HG02642 (cell line): ENCODE measurements around the gene SETD2.
A peak's percentile ranks its signal among the peaks of the same experiment; 100 is the strongest.

Source experiments
- ATAC-seq: cut with Tn5 transposase; IDR thresholded peaks from one replicate; pipeline ENCODE4 v1.9.1; 2021; ENCODE audit warnings: mild to moderate bottlenecking; ENCODE audit not compliant: unreplicated experiment, poor library complexity

The SETD2 gene

DNA sequence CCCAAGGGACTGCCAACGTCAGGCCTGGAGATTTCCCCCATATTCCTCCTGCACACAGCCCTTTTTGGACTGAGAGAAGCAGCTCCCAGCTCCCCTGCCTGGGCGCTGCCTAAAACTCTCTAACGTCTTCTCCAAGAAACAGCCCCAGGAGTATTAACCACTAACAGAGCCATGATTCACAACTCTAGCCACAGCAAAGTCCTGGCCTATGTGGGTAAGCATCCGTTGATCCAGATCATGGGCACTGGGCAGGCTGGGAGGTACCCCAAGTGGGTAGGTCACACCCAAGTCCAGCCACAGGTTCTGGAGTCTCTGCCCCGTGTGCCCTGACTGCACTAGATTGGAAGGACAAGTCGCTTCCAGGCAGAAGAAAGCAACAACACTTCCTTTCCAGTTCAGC is 152.5 kb downstream of the SETD2 start:
- ATAC-seq: no peak

DNA sequence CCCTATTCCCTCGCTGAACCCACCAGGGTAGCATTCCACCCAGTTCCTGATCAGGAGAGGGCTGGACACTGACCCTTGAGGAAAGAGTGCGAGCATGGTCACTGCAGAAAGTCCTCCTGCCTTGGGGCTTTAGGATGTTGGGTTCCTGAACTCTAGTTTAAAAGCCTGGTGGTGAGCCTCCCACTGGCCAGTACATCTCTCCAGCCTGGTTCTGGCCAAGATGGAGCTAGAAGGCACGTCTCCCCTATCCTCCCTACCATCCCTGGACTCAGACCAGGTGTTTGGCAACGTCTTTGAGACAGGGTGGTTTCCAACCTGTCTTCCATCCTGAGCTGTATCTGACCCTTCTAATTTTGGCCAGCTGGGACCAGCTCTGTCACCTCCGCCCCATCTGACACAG is 153.0 kb downstream of the SETD2 start:
- no peak for ATAC-seq

DNA sequence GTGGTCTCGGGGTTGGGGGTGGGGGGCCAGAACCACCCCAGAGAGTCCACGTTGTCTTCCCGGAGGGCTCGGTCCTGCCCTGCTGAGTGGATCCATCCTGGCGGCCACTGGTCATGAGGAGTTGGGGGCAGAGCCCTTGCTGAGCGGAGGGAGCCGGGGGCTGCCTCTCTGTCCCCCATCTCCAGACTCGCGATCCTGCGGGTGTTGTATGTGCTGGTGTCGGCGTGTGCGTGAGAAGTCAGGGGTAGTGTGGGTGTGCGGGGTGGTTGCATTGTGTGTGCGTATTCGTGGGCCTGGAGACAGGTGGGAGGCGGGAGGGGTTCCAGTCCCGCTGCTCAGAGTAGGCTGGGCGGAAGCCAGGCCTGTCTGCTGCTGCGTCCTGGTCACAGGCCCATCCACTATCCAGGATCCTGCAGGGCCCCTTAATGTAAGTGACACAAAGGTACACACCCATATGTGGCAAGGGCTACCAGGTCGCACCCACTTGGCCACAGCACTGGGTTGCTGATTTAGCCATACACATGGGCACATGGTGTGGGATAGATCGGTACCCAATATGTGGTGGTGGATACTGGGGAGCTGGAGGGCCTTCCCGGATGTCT is 153.7 kb downstream of the SETD2 start:
- no peak for ATAC-seq

DNA sequence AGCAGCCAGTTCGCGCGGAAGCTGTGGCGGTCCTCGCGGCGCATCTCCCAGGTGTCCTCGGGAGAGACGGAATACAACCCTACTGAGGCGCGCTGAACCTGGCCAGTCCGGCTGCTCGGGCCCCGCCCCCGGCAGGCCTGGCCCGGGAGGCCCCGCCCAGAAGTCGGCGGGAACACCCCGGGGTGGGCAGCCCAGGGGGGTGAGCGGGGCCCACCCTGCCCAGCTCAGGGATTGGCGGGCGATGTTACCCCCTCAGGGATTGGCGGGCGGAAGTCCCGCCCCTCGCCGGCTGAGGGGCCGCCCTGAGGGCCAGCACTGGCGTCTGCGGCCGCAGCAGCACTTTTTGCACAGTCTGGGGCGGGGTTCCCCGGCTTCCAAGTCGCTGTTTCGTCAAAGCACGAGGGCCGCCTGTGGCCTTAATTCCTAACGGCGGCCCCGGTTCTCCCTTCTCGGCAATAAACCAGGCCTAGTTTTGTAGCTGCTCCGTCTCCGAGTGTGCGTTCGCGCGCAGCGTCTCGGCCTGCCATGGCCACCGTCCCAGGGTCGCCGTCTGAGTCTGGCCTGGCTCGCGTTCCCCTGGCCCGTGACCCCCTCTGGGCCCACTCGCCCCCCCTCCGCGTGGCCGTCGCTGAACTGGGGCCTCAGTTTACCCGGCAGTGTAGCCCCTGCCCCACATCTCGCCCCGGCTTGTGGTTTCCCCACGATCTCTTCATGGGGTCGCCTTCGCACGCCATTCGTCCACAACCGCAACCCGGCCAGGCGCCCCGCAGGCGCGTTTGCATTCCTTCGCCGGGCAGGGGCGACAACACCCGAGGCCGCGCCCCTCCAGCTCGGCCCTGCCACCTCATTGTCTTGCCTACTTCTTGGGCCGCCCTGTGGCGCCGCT is 154.4 kb downstream of the SETD2 start:
- peak; percentile 67 for ATAC-seq

DNA sequence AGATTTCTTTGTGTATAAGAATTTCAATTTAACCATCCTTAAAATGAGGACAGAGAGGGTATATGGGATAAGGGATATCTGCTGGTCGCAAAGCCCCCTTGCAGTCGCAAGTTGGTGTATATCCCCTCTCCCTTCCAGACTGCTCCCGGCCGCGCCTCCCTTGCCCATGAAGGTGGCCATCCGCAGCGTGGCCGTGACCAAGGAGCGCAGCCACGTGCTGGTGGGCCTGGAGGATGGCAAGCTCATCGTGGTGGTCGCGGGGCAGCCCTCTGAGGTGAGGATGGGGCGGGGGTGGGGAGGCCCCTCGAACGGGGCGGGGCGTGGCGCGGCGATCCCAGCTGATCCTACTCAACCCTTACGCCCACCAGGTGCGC is 155.1 kb downstream of the SETD2 start:
- no peak for ATAC-seq

DNA sequence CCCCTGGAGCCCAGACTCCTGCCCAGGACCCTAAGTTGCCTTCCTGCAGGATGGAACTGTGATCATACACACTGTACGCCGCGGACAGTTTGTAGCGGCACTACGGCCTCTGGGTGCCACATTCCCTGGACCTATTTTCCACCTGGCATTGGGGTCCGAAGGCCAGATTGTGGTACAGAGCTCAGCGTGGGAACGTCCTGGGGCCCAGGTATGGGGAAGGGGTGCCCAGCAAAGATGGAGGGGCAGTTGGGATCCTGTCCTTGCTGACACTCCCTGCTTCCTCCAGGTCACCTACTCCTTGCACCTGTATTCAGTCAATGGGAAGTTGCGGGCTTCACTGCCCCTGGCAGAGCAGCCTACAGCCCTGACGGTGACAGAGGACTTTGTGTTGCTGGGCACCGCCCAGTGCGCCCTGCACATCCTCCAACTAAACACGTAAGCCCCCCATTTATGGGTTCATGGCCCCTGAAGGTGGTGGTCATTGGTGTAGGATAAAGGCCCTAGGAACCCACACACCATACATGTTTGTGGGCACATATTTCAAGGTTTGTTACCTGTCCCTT is 155.6 kb downstream of the SETD2 start:
- ATAC-seq: no peak

DNA sequence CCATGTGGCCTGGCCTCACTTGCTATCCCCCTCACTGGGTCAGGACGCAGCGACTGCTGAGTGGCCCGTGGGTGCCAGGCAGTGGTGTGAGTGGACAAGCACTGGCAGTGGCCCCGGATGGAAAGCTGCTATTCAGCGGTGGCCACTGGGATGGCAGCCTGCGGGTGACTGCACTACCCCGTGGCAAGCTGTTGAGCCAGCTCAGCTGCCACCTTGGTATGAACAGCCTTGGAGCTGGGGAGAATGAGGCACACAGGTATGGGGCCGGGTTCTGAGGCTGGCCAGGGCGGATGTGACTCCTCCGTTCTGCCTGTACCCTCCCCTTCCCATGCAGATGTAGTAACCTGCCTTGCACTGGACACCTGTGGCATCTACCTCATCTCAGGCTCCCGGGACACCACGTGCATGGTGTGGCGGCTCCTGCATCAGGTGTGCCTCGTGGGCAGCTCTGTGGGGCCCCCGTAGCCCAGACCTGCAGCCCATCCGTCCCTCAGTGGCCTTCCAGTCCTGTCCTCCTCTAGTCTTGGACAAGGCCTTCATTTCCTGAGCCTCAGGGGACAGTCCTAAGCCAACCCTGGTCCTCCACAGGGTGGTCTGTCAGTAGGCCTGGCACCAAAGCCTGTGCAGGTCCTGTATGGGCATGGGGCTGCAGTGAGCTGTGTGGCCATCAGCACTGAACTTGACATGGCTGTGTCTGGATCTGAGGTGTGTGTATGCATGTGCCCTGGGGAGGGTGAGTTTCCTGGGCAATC is 156.3 kb downstream of the SETD2 start:
- no peak for ATAC-seq

DNA sequence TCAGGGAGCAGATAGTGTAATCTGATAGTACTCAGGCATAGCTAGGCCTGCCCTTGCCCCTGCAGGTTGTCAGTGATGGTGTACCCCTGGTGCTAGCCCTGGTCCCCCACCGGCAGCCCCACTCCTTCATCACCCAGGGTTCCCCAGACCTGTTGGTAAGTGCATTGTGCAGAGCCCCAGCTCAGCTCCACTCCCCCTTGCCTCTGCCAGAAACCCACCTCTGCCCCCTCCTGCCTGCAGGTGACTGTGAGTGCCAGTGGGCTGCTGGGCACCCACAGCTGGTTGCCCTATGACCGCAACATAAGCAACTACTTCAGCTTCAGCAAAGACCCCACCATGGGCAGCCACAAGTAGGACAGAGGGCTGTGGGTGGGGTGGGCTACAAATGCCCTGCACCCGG is 156.9 kb downstream of the SETD2 start:
- no peak for ATAC-seq

DNA sequence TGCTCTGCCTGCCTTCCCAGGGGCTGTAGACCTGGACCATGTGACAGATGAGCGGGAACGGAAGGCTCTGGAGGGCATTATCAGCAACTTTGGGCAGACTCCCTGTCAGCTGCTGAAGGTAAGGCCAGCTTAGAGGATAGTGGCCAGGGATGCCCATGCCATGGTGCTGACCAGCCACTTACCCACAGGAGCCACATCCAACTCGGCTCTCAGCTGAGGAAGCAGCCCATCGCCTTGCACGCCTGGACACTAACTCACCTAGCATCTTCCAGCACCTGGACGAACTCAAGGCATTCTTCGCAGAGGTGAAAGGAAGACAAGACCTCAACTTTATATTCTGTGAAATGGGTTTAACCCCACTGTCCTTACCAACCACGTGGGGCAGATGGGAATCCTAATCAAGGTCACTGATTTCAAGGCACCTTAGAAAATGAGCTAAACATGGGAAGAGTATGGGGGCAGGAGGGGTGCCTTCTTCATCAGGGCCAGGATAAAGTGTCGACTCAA is 157.7 kb downstream of the SETD2 start:
- no peak for ATAC-seq

DNA sequence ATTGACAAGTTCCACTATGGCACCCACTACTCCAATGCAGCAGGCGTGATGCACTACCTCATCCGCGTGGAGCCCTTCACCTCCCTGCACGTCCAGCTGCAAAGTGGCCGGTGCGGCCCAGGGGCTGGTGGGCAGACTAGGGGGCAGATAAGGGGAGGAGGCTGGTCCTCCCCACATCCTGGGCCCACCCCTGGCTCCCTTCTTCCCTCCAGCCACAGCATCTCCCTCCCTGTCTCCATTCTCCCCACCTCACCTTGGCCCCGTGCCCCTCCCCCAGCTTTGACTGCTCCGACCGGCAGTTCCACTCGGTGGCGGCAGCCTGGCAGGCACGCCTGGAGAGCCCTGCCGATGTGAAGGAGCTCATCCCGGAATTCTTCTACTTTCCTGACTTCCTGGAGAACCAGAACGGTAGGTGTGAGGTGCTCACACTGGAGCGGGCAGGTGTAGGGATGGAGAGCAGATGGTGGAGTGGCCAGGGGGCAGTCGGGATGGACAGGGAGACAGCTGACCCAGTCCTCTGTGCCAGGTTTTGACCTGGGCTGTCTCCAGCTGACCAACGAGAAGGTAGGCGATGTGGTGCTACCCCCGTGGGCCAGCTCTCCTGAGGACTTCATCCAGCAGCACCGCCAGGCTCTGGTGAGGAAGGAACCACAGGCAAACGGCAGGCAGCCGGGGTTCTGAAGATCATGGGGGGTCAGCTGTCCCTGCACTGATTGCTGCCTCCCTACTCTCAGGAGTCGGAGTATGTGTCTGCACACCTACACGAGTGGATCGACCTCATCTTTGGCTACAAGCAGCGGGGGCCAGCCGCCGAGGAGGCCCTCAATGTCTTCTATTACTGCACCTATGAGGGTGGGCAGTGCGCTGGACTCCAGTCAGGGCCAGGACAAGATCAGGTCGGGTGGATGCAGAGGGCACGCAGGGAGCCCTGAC is 158.4 kb downstream of the SETD2 start:
- no peak for ATAC-seq

DNA sequence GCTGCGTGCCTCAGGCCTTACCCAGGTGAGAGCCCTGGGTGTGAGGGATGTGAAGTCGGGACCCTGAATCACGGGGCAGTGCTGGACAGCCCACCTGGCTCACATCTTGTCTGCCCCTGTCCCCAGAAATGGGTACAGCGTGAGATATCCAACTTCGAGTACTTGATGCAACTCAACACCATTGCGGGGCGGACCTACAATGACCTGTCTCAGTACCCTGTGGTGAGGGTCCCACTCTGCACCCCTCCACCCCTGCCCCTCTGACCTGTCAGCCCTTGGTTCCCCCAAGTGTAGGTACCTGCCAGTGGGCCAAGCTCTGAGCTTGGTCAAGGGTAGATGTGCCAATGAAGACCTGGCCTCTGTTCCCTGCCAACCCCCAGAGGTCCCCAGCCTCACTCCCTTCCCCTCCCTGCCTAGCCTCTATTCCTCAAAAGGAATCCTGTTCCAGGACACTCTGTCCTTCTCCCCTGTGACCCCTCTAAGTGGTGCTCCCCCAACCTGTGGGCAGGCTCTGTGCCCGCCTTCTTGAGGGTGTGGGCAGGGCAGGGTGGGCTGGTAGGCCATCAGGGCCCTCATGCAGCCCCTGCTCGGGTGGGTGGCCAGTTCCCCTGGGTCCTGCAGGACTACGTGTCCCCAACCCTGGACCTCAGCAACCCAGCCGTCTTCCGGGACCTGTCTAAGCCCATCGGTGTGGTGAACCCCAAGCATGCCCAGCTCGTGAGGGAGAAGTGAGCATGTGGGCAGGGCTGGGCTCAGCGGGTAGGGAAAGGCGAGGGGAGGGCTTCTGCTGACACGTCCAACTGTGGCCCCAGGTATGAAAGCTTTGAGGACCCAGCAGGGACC is 159.3 kb downstream of the SETD2 start:
- no peak for ATAC-seq

DNA sequence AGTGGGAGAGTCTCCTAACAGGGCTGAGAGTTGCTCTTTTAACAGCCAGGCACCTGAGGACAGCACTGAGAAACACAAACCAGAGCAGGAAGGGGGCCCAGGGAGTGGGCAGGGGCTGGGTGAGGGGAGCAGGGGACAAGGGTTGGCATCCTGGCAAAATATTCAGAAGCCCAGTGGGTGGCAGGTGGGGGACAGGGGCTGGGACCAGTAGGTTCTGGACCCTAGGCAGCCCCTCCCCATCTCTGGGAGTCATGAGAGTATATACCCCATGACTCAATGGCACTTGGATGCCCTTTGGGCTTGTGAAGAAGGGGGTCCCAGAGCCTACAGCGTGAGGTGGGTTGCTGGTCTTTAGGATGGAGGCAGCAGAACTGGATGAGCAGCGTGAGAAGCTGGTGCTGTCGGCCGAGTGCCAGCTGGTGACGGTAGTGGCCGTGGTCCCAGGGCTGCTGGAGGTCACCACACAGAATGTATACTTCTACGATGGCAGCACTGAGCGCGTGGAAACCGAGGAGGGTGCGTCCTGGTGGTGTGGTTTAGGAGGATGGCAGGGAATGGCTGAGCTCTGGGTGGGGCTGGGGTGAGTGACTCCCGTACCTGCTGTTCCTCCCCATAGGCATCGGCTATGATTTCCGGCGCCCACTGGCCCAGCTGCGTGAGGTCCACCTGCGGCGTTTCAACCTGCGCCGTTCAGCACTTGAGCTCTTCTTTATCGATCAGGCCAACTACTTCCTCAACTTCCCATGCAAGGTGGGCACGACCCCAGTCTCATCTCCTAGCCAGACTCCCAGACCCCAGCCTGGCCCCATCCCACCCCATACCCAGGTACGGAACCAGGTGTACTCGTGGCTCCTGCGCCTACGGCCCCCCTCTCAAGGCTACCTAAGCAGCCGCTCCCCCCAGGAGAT is 160.2 kb downstream of the SETD2 start:
- ATAC-seq: no peak

DNA sequence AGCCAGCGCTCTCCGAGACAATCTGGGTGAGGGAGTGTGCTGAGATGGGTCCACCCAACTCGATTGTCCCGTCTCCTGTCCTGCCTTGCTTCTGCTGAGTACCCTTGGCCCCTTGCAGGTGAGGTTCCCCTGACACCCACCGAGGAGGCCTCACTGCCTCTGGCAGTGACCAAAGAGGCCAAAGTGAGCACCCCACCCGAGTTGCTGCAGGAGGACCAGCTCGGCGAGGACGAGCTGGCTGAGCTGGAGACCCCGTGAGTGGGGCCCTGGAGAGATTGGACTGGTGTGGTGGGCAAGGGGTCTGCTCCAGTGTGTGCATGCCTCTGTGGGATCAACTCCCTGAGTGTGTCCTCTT is 160.9 kb downstream of the SETD2 start:
- ATAC-seq: no peak

DNA sequence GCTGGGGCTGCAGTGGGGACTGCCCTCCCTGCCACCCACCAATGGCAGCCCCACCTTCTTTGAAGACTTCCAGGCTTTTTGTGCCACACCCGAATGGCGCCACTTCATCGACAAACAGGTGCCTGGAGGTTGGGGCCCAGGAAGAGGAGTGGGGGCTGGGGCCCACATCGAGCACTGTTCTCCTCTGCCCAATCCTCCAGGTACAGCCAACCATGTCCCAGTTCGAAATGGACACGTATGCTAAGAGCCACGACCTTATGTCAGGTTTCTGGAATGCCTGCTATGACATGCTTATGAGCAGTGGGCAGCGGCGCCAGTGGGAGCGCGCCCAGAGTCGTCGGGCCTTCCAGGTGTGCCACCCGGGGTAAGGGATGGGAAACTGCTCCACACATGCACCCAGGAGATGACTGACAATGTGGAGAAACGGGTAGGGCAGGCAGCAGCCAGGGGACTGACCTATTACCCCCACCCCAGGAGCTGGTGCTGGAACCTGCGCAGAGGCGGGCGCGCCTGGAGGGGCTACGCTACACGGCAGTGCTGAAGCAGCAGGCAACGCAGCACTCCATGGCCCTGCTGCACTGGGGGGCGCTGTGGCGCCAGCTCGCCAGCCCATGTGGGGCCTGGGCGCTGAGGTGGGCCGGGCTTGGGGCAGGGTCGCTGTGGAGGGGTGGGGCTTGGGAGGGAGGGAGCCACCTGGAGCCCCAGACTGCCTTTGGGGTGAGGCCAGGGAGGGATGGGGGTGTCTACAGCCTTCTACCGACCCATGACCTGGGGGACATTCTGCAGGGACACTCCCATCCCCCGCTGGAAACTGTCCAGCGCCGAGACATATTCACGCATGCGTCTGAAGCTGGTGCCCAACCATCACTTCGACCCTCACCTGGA is 161.5 kb downstream of the SETD2 start:
- no peak for ATAC-seq

DNA sequence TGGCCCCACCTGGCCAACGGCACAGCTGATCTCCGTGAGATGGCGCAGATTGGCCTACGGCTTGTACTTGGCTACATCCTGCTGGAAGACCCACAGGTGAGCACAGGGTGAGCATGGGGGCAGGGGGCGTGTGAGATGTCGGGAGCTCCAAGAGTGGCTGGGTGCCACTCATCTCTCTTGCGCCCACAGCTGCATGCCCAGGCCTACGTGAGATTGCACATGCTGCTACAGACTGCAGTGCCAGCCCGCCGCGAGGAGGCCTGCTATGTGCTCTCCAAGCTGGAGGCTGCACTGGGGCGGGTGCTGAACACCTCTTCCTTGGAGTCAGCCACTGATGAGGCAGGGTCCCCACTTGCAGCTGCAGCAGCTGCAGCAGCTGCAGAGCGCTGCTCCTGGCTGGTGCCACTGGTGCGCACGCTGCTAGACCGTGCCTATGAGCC is 162.2 kb downstream of the SETD2 start:
- no peak for ATAC-seq

DNA sequence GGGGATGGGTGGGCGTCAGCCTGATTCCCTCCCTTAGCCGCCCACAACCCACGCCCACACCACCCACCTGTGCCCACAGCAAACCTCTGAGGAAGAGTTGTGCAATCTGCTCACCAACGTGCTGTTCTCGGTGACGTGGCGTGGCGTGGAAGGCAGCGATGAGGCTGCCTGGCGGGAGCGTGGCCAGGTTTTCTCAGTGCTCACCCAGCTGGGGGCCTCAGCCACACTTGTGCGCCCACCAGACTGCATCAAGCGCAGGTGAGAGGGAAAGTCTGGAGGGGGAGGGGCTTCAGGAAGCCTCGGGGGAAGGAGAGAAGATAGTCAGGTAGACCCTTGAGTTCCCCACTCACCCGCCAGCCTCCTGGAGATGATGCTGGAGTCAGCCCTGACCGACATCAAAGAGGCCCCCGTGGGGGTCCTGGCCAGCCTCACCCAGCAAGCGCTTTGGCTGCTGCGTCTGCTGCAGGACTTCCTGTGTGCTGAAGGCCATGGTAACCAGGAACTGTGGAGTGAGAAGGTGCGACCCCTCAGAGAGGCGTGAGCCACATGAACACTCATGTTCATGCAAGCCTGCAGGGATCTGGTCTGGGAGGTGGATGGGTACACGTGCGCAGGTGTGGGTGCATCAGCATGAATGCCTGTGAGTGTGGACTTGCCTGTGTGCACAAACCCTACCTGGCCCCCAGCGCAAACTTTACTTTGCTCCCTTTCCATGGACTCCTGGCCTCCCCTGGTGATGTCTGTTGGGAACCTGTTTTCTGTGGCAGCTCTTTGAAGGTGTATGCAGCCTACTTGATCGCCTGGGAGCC is 162.8 kb downstream of the SETD2 start:
- ATAC-seq: no peak
